ENCODE results near the gene UBE2L3.
"Not testable (repeated sequence)": the region's sequence is repeated elsewhere in the genome, so short reads cannot be mapped to it uniquely, and the experiment has no call there.

- TF ChIP-seq CTCF (CRISPR knock-in tag; IDR thresholded peaks at IDR 0.05); ZFX (CRISPR knock-in tag; IDR thresholded peaks at IDR 0.05; ENCODE audit: low read depth); ZNF564 (CRISPR knock-in tag; IDR thresholded peaks at IDR 0.05): not testable (repeated sequence)
Observed at GRCh38 chr22:21559345-21560125, 8.0 kb upstream of the UBE2L3 start.
